VCaP (cell line): Measurements from ENCODE around the gene ACTL7A.
"Not testable (repeated sequence)": the region's sequence is repeated elsewhere in the genome, so short reads cannot be mapped to it uniquely, and the experiment has no call there.

Source experiments
- H3K27ac ChIP-seq: fragments of 450-650 bp; 2 replicates; pipeline ENCODE4 v1.5.1; 2017
- TF ChIP-seq, protein P1 (sequence below): fragments of 450-650 bp; conservative IDR thresholded peaks from 2 replicates; pipeline ENCODE4 v1.5.1; 2017; ENCODE audit warnings: mild to moderate bottlenecking, moderate library complexity

Gene ACTL7A

DNA sequence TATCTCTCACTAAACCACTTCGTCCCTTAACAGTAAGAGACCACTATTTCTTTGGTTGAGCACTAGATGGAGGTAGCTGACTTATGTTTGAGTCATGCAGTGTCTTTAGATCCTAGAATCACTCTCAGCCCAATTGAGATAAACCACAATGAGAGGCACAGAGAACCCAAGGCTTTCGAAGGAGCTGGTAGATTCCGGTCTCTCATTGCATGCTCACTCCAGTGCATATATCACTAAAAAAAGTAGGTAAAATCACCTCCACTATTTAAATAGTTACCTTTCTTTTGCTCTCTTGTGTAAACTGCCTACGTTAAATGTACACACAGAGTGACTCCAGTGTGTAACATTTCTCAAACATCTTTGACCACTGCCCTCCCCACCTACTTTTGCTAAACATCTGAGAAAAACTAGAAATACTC is 27.6 kb downstream of the ACTL7A start:
- TF ChIP-seq, protein P1, sequence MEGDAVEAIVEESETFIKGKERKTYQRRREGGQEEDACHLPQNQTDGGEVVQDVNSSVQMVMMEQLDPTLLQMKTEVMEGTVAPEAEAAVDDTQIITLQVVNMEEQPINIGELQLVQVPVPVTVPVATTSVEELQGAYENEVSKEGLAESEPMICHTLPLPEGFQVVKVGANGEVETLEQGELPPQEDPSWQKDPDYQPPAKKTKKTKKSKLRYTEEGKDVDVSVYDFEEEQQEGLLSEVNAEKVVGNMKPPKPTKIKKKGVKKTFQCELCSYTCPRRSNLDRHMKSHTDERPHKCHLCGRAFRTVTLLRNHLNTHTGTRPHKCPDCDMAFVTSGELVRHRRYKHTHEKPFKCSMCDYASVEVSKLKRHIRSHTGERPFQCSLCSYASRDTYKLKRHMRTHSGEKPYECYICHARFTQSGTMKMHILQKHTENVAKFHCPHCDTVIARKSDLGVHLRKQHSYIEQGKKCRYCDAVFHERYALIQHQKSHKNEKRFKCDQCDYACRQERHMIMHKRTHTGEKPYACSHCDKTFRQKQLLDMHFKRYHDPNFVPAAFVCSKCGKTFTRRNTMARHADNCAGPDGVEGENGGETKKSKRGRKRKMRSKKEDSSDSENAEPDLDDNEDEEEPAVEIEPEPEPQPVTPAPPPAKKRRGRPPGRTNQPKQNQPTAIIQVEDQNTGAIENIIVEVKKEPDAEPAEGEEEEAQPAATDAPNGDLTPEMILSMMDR, result peak; percentile 72
- H3K27ac ChIP-seq, result no peak overlapping the region

DNA sequence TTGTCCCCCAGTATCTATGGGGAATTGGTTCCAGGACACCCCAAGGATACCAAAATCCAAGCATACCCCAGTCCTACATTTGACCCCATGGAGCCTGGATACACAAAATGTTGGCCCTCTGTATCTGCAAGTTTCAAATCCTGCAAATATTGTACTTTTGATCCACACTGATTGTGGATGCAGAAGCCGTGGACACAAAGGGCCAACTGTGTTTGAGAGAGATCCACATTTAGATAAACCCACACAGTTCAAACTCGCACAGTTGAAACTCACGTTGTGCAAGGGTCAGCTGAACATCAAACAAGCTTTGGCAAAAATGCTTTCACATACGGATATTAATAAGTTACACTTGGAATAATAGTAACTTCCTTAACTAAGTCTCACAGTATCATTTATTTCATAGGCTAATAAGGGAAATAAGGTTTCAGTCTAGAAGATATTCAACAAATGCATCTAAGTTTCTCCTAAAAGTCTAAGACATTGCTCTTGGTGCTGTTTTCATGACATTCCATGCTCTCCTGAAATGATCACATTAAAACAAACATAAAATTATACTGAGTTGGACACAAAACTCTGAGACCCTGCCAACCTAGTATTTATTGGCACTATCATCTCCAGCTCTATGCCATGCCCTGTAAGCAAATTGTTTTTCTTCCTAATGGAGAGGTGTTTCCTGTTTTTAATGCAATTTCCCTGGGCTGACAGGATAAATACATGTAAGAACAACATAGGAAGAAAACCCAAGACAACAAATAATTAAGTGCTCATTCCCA is 32.3 kb downstream of the ACTL7A start:
- TF ChIP-seq, protein P1, result no peak
- H3K27ac ChIP-seq, result peak overlapping the region; percentile 76

DNA sequence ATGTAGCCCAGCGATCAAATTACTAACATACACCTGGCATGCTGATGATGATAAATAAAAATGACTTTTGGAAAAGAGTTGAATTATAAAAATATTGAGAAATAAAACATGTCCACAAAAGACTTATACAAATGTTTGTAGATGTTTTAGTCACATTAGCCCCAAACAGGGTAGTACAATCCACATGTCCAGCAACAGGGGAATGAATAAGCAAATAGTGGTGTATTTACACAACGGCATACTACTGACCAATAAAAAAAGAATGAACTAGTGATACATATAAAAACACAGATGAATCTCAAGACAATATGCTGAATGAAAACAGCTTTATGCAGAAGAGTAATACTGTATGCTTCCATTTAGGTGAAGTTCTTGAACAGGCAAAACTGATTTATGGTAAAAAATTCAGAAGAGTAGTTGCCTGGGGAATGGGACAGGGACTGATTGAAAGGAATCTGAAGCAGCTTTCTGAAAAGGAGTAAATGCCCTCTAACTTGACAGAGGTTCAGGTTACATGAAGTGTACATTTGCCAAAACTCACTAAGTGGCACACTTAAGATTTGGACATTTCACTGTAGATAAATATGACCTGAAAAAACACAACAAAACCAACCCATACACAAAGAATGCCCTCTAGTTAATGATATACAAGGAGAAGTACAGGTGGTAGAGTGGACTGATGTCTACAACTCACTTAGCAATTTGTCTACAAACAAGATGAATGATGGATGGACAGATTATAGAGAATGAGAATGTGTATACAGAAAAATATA is 35.4 kb downstream of the ACTL7A start:
- H3K27ac ChIP-seq, result no peak overlapping the region
- TF ChIP-seq, protein P1, result no peak

- H3K27ac ChIP-seq, result not testable (repeated sequence)
Observed at GRCh38 chr9:108899023-108899695, 37.1 kb downstream of the ACTL7A start.

GRCh38 chr9:108900176-108900575 is 38.1 kb downstream of the ACTL7A start:
- no peak overlapping the region for H3K27ac ChIP-seq
- TF ChIP-seq, protein P1, result no peak

- TF ChIP-seq, protein P1, result no peak
- no peak overlapping the region for H3K27ac ChIP-seq
Observed at GRCh38 chr9:108903420-108904103, 41.5 kb downstream of the ACTL7A start.

GRCh38 chr9:108904161-108904560 is 42.1 kb downstream of the ACTL7A start:
- no peak overlapping the region for H3K27ac ChIP-seq
- TF ChIP-seq, protein P1, result no peak
